ENCODE data around the gene HPS5.

Gene HPS5

GRCh38 chr11:18320617-18321016 is 1.3 kb downstream of the HPS5 start:
- no peak for DNase-seq (ENCODE audit: low read depth)

GRCh38 chr11:18319914-18320313 is 2.0 kb downstream of the HPS5 start:
- no peak for DNase-seq (ENCODE audit: low read depth)

GRCh38 chr11:18317551-18317950 is 4.4 kb downstream of the HPS5 start:
- DNase-seq (ENCODE audit: low read depth): no peak

- DNase-seq (ENCODE audit: low read depth): no peak
Measured at GRCh38 chr11:18315893-18316292, 6.0 kb downstream of the HPS5 start.

DNA sequence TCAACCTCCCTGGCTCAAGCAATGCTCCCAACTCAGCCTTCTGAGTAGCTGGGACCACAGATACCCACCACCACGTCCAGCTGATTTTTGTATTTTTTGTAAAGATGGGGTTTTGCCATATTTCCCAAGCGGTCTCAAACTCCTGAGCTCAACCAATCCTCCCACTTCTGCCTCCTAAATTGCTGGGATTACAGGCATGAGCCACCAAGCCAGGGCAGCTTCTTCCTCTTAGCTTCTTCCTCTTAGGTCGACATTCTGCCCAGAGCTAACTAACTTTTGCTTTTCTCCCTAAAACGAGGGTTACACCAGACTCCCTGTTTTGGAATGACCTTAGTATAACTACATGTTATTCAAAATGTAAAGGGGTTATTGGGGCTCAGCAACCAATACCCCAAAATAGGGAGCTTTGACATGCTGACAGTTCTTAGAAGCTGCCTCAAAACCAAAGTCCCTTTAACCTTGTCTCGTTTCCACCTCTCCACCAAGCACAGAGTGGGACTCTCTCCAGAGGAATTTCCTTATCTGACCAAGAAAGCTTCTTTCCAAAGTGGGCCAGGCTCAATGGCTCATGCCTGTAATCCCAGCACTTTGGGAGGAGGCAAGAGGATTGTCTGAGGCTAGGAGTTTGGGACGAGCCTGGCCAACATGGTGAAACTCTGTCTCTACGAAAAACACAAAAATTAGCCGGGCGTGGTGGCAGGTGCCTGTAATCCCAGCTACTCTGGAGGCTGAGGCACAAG is 7.0 kb downstream of the HPS5 start:
- no peak for DNase-seq (ENCODE audit: low read depth)

DNA sequence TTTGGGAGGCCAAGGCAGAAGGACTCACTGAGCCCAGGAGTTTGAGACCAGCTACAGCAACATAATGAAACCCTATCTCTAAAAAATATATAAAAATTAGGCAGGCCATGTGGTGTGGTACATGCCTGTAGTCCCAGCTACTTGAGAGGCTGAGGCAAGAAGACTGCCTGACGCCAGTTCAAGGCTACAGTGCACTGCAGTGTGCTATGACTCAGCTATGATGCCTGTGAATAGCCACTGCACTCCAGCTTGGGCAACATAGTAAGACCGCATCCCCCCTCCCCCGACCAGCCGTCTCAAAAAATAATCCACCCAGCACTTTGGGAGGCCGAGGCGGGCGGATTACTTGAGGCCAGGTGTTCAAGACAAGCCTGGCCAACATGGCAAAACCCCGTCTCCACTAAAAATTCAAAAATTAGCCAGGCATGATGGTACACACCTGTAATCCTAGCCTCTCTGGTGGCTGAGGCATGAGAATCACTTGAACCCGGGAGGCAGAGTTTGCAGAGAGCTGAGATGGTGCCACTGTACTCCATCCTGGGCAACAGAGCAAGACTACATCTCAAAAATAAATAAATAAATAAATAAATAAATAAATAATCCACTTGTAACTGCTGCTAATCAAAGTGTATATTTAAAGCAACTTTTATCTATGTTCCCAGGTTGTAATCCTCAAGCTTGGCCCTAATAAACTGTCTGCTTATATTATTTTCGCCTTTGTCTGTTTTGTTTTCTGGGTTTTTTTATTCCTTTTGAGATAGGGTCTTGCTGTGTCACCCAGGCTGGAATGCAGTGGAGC is 7.8 kb downstream of the HPS5 start:
- no peak for DNase-seq (ENCODE audit: low read depth)

GRCh38 chr11:18312663-18313420 is 9.1 kb downstream of the HPS5 start:
- no peak for DNase-seq (ENCODE audit: low read depth)

DNA sequence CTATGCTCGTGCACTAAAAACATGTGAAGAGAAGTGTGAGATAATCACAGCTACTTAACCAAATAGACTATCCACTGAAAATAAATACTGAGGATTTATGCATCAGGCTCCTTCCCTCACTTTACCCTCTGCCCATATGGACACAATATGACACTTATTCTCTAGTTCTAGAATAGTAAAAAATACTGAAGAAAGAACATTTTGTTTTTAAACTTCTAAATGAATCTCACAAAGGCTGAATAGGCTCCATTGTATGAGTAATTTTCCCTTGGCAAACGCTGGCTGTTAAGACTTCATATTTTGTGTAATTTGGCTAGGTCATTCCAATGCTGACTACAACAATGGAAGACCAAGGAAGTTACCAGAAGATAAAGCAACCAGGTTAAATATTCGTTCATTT is 9.9 kb downstream of the HPS5 start:
- no peak for DNase-seq (ENCODE audit: low read depth)

DNA sequence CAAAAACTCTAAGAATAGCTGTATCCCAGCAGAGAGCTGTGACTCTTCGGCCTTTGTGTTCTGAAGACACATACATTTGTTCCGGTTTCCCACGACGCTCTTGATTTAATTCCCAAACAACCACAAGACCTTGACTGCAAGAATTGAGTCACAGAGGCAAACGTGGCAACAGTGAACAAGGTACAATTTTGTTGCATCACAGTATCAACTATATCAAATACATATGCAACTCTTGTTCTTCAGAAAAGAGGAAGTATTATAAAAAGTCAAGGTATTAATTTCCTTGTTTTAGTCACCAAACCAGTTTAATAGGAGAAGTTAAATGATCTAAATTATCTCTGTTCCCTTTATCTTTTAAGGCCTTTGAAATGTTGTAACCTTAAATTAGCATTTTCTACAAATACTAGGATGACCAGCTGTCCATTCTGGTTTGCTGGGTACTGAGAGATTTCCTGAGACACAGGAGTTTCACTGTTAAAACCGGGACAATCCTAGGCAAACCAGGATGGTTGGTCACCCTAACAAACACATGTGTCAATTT is 11.1 kb downstream of the HPS5 start:
- no peak for DNase-seq (ENCODE audit: low read depth)

- DNase-seq (ENCODE audit: low read depth): no peak
Measured at GRCh38 chr11:18309691-18310090, 12.2 kb downstream of the HPS5 start.

GRCh38 chr11:18308242-18308641 is 13.7 kb downstream of the HPS5 start:
- DNase-seq (ENCODE audit: low read depth): no peak

DNA sequence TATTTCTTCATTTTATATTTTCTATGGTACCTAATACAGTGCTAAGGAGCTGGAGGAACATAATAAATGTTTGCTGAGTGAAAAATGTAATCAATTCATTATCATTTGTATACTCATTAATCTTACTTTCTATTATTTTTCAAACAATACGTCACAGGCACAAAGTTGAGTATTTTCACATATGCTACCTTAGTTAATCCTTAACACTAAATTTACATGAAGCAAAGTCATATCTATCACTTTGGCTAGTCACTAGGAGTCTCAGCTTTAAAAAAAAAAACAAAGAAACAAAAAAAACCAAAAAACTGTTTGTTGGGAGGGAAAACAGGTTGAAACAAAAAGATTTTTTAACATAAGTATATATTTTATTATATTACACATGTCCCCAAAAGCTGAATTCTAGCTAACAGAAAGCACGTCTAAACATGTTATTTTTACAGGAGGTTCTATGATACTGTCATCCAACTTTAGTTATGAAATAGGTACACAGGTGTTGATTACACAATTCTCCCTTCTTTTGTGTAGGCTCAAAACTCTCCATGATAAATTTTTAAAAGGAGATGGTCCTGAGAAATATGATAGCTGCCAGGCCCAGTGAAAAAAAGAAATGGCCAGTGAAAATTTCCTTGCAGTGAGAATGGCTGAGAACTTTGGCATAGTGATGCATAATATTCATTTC is 14.3 kb downstream of the HPS5 start:
- no peak for DNase-seq (ENCODE audit: low read depth)

- DNase-seq (ENCODE audit: low read depth): no peak
Measured at GRCh38 chr11:18304745-18305144, 17.2 kb downstream of the HPS5 start.

GRCh38 chr11:18299721-18300120 is 22.2 kb downstream of the HPS5 start:
- no peak for DNase-seq (ENCODE audit: low read depth)

DNA sequence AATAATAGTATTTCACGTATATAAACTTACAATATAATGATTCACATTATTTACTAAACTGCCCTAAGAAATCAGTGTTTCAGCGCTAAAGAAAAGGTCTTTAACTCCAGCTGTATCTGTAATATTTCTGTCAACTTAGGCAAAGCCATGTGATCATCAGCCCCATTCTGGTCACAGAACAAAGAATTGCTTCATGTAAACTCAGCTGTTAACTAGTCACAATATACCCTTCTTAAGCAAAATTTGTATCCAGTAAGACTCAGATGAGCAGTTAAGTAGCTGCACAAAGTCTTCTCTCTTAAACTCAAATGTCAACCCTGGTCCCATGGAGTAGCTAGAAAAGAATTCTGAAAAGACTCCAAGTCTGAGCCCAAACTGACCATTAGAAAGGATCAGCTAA is 26.6 kb downstream of the HPS5 start:
- DNase-seq (ENCODE audit: low read depth): no peak

DNA sequence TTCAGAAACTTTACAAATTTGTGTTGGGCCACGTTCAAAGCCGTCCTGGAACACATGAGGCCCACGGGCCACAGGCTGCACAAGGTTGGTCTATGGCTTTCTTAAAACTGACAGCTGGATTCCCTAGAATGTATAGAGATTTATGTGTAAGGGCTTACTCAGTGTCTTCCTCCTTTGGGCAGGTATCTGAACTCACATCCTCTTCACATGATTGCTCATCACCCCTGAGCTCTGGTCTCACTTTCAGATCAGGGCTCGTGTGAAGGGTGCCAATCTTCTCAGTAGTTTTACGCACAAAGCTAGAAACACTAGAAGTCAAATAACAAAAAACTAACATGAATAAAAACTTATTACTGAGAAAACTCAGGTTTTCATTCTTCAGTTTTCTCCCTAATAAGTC is 27.1 kb downstream of the HPS5 start:
- DNase-seq (ENCODE audit: low read depth): no peak

- no peak for DNase-seq (ENCODE audit: low read depth)
Measured at GRCh38 chr11:18288911-18289310, 33.0 kb downstream of the HPS5 start.

GRCh38 chr11:18285841-18286240 is 36.1 kb downstream of the HPS5 start:
- DNase-seq (ENCODE audit: low read depth): no peak

- no peak for DNase-seq (ENCODE audit: low read depth)
Measured at GRCh38 chr11:18282626-18283025, 39.3 kb downstream of the HPS5 start.

DNA sequence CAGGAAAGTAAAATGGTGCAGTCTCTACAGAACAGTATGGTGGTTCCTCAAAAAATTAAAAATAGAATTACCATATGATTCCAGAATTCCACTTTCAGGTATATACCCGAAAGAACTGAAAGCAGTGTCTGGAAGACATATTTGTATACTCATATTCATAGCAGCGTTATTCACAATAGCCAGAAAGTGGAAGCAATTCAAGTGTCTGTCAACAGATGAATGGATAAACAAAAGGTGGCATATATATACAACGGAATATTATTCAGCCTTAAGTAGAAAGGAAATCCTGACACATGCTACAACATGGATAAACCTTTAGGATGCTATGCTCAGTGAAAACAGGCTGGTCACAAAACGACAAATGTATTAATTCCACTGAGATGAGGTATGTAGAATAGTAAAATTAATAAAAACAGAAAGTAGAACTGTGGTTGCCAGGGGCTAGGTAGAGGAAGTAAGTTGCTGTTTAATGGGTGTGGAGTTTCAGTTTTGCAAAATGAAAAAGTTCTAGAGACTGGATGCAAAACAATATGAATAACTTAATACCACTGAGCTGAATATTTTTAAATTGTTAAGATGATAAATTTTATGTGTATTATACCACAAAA is 41.4 kb downstream of the HPS5 start:
- no peak for DNase-seq (ENCODE audit: low read depth)

DNA sequence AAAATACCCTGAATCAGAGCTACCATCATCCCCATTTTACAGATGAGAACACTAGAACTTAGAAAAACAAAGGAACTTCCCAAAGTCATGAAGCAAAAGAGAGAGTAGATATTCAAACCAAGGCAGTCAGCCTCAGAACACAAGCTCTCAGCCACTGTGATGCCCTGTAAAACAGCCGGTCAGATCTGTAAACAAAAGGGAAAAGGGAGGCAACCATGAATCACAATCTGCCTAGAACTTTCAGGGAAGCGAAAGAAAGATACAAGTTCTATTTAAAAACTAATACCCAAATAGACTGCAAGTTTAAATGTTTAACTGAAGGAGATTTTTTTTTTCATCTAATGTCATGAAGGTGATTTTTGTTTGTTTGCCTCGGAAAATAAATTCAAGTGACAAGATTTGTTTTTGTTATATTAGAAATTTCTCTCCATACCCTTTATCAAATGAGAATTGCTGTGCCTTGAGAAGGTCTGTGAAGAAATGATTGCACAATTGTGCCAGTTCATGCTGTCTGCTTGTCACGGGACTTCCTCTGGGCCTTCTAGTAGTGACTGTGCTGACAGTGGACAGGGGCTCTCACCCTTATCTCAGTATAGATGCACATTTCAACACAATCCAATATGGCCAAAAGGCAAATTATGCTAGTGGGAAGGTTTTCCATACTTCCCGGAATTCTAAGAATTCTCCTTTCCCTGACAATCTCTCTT is 44.2 kb downstream of the HPS5 start:
- no peak for DNase-seq (ENCODE audit: low read depth)

Measured in T follicular helper cell (primary cell).